Ovary (tissue), 3 donors: ENCODE measurements around the gene KL.

Experiments used
- CTCF ChIP-seq, 3 donors: fragments of 450-650 bp in 2 of 3; fragments of 200-600 bp in 1 of 3; IDR thresholded peaks; one replicate each; pipeline versions ENCODE4 v1.5.1 to v1.8.0; 2016 to 2022; ENCODE audit warnings: antibody characterized with exemption in 3 of 3, mild to moderate bottlenecking in 1 of 3
- POLR2A ChIP-seq: fragments of 450-650 bp; IDR thresholded peaks from one replicate; pipeline ENCODE4 v1.6.1; 2017; ENCODE audit warnings: antibody characterized with exemption, mild to moderate bottlenecking, moderate library complexity
- donor health status: DM: no; HTN: no; CAD: no.

DNA sequence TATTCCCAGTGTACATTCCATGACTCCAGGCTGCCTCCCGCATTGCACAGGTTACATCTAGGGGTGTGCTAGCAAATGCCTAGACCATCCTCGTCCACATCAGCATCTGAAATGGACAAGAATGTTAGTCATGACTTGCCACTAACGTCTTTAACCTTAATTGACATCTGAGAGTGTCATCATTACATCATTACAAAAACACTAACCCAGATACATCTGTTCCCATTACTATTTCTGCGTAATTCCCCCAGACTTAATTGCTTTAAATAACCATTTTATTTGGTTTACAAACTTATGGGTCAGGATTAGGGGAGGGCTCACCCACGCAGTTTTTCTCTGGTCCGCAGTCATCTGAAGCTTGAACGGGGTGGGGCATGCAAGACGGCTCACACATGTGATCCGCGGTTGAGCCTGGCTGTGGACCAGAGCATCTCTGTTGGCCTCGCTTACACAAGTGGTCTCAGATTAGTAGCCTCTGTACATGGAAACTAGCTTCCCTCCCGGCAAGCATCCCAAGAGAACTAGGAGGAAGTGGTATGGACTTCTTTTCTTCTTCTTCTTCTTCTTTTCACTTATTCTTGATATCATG lies 15.9 kb downstream of the KL start:
- TF ChIP-seq CTCF (IDR thresholded peaks at IDR 0.05) (no peak), POLR2A (no peak)
